ENCODE measurements around the gene HS3ST6. TPM values are rescaled to one million over a fixed set of nuclear protein-coding genes. Genes with fewer than 3 reads are reported as not detected.
A peak's percentile ranks its signal among the peaks of the same experiment; 100 is the strongest.
"Not testable (repeated sequence)": the region's sequence is repeated elsewhere in the genome, so short reads cannot be mapped to it uniquely, and the experiment has no call there.

HS3ST6 gene
- total RNA-seq, 1 donor from 2014 or later: 1.5 TPM

- no peak for DNase-seq
Observed at GRCh38 chr16:1926271-1926670, 8.1 kb upstream of the HS3ST6 start.

- no peak for DNase-seq
Observed at GRCh38 chr16:1924095-1924494, 5.9 kb upstream of the HS3ST6 start.

GRCh38 chr16:1923299-1924034, 5.3 kb upstream of the HS3ST6 start:
- DNase-seq: peak; percentile 83

- DNase-seq: no peak
Observed at GRCh38 chr16:1922357-1922756, 4.1 kb upstream of the HS3ST6 start.

- DNase-seq: no peak
Observed at GRCh38 chr16:1920727-1921171, 2.5 kb upstream of the HS3ST6 start.

GRCh38 chr16:1920122-1920521, 1.9 kb upstream of the HS3ST6 start:
- not testable (repeated sequence) for DNase-seq

- no peak for DNase-seq
Observed at GRCh38 chr16:1919327-1919998, 1.2 kb upstream of the HS3ST6 start.

GRCh38 chr16:1917665-1918350, 407 bp downstream of the HS3ST6 start:
- DNase-seq: no peak

- DNase-seq: no peak
Observed at GRCh38 chr16:1917056-1917664, 1.1 kb downstream of the HS3ST6 start.

- DNase-seq: no peak
Observed at GRCh38 chr16:1916640-1916990, 1.6 kb downstream of the HS3ST6 start.

GRCh38 chr16:1915732-1916639, 2.2 kb downstream of the HS3ST6 start:
- no peak for DNase-seq

- DNase-seq: no peak
Observed at GRCh38 chr16:1914988-1915387, 3.2 kb downstream of the HS3ST6 start.

- no peak for DNase-seq
Observed at GRCh38 chr16:1914084-1914608, 4.1 kb downstream of the HS3ST6 start.

GRCh38 chr16:1913327-1914083, 4.7 kb downstream of the HS3ST6 start:
- DNase-seq: peak; percentile 47

GRCh38 chr16:1912215-1912543, 6.0 kb downstream of the HS3ST6 start:
- no peak for DNase-seq

GRCh38 chr16:1911467-1912214, 6.6 kb downstream of the HS3ST6 start:
- no peak for DNase-seq

GRCh38 chr16:1909561-1910231, 8.5 kb downstream of the HS3ST6 start:
- no peak for DNase-seq

- no peak for DNase-seq
Observed at GRCh38 chr16:1908983-1909382, 9.2 kb downstream of the HS3ST6 start.

- no peak for DNase-seq
Observed at GRCh38 chr16:1908184-1908583, 10.0 kb downstream of the HS3ST6 start.
